Measurements from ENCODE around the gene NOG. TPM values are rescaled to one million over a fixed set of nuclear protein-coding genes. Genes with fewer than 3 reads are reported as not detected.

Gene NOG
- total RNA-seq, 1 experiment from 2014 or later: 9.2 TPM

DNA sequence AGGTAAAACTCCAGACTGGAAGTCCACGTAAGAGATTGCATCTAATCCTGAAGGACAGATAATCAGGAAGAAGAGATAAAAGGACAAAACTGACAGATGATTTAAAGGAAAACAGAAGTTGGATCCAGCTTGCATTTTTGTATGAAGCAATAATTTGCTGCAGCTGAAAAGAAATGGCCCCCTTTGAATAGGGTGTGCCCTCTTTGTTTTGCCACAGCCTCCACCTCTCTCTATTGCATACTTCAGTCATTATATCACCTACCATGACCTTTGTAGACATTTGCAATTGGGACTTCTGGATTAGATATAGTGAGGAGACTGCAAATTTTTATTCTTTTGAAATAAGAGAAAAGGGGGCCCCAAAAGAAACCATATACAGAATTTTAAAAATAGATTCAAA, 8.1 kb downstream of the NOG start:
- Histone ChIP-seq H3K9me3 (ENCODE audit: control insufficient read depth, insufficient read depth, low read depth, low read length) (no peaks in the 10 kb centered on the region), H3K4me1 (ENCODE audit: control insufficient read depth, insufficient read depth, low read length) (peaks cover 9% of the 10 kb centered on the region), H3K27me3 (ENCODE audit: control insufficient read depth, insufficient read depth, low read length) (no peaks in the 10 kb centered on the region; the same call in 1 of the 2 replicates), H3K27ac (ENCODE audit: low read length) (no peak overlapping the region), H3K36me3 (ENCODE audit: control insufficient read depth, insufficient read depth, low read length) (no peaks in the 10 kb centered on the region), H3K4me3 (ENCODE audit: low read depth in 2 of 2, low read length in 2 of 2) (no peak overlapping the region)
- intact Hi-C loops (cut with micrococcal nuclease; ENCODE audit: unreplicated experiment): no loop called here
- in situ Hi-C loops (cut with HindIII; ENCODE audit: low pct_unique_long_range_greater_than_20kb, low sequenced_read_pairs): no loop called here
- DNase-seq (ENCODE audit: low read depth, low spot score): no peak
- ATAC-seq: no peak
- CTCF ChIA-PET: no interaction called here
- TF ChIP-seq POLR2AphosphoS5 (IDR thresholded peaks at IDR 0.05; ENCODE audit: low read depth, low read length) (no peak), SIN3A (IDR thresholded peaks at IDR 0.05; ENCODE audit: borderline replicate concordance, insufficient read depth, low read depth, low read length) (no peak), CTCF (IDR thresholded peaks at IDR 0.05) (no peak), TCF7L2 (IDR thresholded peaks at IDR 0.05; ENCODE audit: low read depth, low read length) (no peak)
- TF ChIP-seq, protein P1, sequence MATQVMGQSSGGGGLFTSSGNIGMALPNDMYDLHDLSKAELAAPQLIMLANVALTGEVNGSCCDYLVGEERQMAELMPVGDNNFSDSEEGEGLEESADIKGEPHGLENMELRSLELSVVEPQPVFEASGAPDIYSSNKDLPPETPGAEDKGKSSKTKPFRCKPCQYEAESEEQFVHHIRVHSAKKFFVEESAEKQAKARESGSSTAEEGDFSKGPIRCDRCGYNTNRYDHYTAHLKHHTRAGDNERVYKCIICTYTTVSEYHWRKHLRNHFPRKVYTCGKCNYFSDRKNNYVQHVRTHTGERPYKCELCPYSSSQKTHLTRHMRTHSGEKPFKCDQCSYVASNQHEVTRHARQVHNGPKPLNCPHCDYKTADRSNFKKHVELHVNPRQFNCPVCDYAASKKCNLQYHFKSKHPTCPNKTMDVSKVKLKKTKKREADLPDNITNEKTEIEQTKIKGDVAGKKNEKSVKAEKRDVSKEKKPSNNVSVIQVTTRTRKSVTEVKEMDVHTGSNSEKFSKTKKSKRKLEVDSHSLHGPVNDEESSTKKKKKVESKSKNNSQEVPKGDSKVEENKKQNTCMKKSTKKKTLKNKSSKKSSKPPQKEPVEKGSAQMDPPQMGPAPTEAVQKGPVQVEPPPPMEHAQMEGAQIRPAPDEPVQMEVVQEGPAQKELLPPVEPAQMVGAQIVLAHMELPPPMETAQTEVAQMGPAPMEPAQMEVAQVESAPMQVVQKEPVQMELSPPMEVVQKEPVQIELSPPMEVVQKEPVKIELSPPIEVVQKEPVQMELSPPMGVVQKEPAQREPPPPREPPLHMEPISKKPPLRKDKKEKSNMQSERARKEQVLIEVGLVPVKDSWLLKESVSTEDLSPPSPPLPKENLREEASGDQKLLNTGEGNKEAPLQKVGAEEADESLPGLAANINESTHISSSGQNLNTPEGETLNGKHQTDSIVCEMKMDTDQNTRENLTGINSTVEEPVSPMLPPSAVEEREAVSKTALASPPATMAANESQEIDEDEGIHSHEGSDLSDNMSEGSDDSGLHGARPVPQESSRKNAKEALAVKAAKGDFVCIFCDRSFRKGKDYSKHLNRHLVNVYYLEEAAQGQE (IDR thresholded peaks at IDR 0.05; ENCODE audit: insufficient read depth in 1 of 2, low read depth in 2 of 2, low read length in 1 of 2): no peak
- POLR2A ChIA-PET: no interaction called here
- no TSS peak for BruUV-seq (replicated peaks)

- Histone ChIP-seq H3K36me3 (ENCODE audit: control insufficient read depth, insufficient read depth, low read length) (no peaks in the 10 kb centered on the region), H3K27me3 (ENCODE audit: control insufficient read depth, insufficient read depth, low read length) (no peaks in the 10 kb centered on the region; the same call in 1 of the 2 replicates), H3K27ac (ENCODE audit: low read length) (no peak overlapping the region), H3K4me1 (ENCODE audit: control insufficient read depth, insufficient read depth, low read length) (peaks cover 4% of the 10 kb centered on the region; the same call in 1 of the 2 replicates), H3K9me3 (ENCODE audit: control insufficient read depth, insufficient read depth, low read depth, low read length) (no peaks in the 10 kb centered on the region), H3K4me3 (ENCODE audit: low read depth in 2 of 2, low read length in 2 of 2) (no peak overlapping the region)
- ATAC-seq (no peak; the same call in 1 of the 2 replicates), DNase-seq (ENCODE audit: low read depth, low spot score) (no peak)
- in situ Hi-C loops (cut with HindIII; ENCODE audit: low pct_unique_long_range_greater_than_20kb, low sequenced_read_pairs): no loop called here
- ChIA-PET CTCF (no interaction called here), POLR2A (no interaction called here)
- TF ChIP-seq SIN3A (IDR thresholded peaks at IDR 0.05; ENCODE audit: borderline replicate concordance, insufficient read depth, low read depth, low read length): no peak
- no peak for TF ChIP-seq TCF7L2 (IDR thresholded peaks at IDR 0.05; ENCODE audit: low read depth, low read length)
- TF ChIP-seq, protein P1 (IDR thresholded peaks at IDR 0.05; ENCODE audit: insufficient read depth in 1 of 2, low read depth in 2 of 2, low read length in 1 of 2): no peak
- no peak for TF ChIP-seq CTCF (IDR thresholded peaks at IDR 0.05)
- no peak for TF ChIP-seq POLR2AphosphoS5 (IDR thresholded peaks at IDR 0.05; ENCODE audit: low read depth, low read length)
- intact Hi-C loops (cut with micrococcal nuclease; ENCODE audit: unreplicated experiment): no loop called here
- BruUV-seq (replicated peaks): no TSS peak
Observed at GRCh38 chr17:56602292-56603130, 9.0 kb downstream of the NOG start.

Measured in Panc1 (cell line).